ENCODE measurements around the gene CELF2.
"Not testable (repeated sequence)": the region's sequence is repeated elsewhere in the genome, so short reads cannot be mapped to it uniquely, and the experiment has no call there.

The CELF2 gene

GRCh38 chr10:11017570-11018431 is at the start of gene CELF2:
TSS of gene CELF2 (plus strand) at chr10:11017872. CDS start at chr10:11018090, 218 bp downstream.
- peak within 1 kb of the TSS; percentile 17 for H3K27ac ChIP-seq
- DNase-seq (ENCODE audit: low read depth, low spot score) = no peak

- DNase-seq (ENCODE audit: low read depth, low spot score) = no peak
- H3K27ac ChIP-seq = no peak overlapping the region
Measured at GRCh38 chr10:10968257-10968588, 49.4 kb upstream of the CELF2 start.

GRCh38 chr10:10973310-10973709 is 44.4 kb upstream of the CELF2 start:
- no peak for DNase-seq (ENCODE audit: low read depth, low spot score)
- H3K27ac ChIP-seq = no peak overlapping the region

DNA sequence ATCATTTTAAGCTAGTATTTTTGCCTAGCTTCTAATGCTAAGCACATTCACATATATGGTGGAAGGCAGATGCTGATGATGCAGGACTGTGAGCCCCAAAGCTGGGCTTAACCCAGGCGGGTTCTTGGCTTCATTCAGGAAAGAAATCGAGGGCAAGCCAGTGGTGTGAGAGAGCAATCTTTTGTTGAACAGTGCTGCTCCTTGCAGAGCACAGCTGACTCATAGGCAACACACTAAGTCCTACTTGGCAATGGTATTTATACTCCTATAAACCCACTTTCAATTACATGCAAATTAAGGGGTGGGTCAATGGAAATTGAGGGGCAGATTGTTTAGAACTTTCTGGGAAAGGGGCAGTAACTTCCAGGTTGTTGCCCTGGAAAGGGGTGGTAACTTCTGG is 42.0 kb upstream of the CELF2 start:
- DNase-seq (ENCODE audit: low read depth, low spot score) = no peak
- no peak overlapping the region for H3K27ac ChIP-seq

GRCh38 chr10:10976652-10977051 is 41.0 kb upstream of the CELF2 start:
- no peak for DNase-seq (ENCODE audit: low read depth, low spot score)

DNA sequence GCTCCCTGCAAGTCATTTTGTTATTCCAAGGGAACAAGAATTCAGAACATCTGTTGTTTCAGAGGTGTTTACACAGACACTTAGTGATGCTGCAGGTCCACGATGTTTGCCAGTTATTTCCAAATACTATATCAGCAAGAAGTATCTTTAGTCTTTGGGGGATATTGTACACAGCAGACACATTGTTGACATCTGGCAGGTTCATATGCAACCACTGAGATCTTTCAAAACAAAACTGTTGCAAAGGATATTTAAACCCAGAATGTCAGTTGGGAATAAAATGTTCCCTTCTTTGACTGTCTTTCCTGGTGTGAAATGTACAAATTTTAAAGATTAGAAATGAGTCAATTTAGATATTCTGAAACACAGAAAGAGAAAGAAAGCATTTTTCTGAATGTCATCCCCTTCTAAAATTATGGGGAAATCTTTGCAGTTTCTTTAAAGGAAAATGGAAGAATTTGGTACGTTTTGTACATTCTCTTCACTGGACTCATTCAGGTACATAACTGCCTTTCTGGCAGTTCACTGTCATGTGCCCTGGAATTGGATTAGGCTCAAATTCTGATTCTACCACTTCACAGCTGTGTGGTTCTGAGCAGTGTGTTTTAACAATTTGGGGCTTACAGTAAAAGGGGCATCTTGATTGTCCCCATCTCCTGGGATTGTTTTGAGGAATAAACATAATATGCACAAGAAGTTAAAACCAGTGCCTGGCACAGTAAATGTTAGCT is 40.3 kb upstream of the CELF2 start:
- DNase-seq (ENCODE audit: low read depth, low spot score) = no peak

More at GRCh38 chr10:10976652-10977051, 41.0 kb upstream of the CELF2 start:
- no peak overlapping the region for H3K27ac ChIP-seq

GRCh38 chr10:10977978-10978377 is 39.7 kb upstream of the CELF2 start:
- DNase-seq (ENCODE audit: low read depth, low spot score) = no peak
- no peak overlapping the region for H3K27ac ChIP-seq

More for the DNA sequence above, 40.3 kb upstream of the CELF2 start:
- H3K27ac ChIP-seq = no peak overlapping the region

- H3K27ac ChIP-seq = no peak overlapping the region
- no peak for DNase-seq (ENCODE audit: low read depth, low spot score)
Measured at GRCh38 chr10:10985361-10985760, 32.3 kb upstream of the CELF2 start.

DNA sequence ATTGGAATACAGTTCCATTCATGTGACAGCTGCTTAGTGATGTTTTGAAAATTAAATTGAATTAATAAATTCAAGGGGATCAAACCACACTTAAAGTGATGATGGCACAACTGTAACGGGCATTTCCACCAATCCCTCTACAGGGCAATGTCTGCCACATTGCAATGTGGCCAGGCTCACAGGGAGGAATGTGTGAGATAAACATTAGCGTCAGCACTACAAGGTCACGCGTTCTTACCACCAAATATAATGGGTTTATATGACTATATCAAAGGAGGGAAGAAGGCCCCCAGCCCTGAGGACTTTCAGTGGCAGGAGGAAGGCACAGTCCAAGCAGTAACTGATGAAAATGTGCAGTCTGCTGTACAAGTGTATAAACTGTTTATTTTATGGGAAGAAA is 31.1 kb upstream of the CELF2 start:
- no peak for DNase-seq (ENCODE audit: low read depth, low spot score)
- H3K27ac ChIP-seq = no peak overlapping the region

DNA sequence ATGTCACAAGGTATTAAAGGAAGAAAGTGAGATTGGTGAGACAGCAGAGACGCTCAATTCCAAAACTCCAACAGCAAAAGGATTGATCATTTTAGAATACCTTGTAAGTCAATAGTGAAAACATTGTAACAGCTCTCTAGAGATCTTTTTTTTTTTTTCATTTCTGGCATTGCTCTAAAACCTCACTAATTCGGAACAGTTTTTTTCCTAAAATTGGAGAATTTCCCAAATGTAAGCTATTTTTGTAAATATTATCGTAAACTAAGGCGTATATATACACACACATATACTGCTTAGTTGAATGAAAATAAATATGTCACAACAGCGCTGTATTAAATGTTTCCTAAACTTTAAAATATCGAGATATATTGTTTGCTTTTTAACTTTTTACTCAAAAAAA is 30.6 kb upstream of the CELF2 start:
- no peak overlapping the region for H3K27ac ChIP-seq
- DNase-seq (ENCODE audit: low read depth, low spot score) = no peak

- DNase-seq (ENCODE audit: low read depth, low spot score) = no peak
- H3K27ac ChIP-seq = no peak overlapping the region
Measured at GRCh38 chr10:10989669-10990068, 28.0 kb upstream of the CELF2 start.

GRCh38 chr10:10991144-10991543 is 26.5 kb upstream of the CELF2 start:
- no peak for DNase-seq (ENCODE audit: low read depth, low spot score)
- H3K27ac ChIP-seq = no peak overlapping the region

DNA sequence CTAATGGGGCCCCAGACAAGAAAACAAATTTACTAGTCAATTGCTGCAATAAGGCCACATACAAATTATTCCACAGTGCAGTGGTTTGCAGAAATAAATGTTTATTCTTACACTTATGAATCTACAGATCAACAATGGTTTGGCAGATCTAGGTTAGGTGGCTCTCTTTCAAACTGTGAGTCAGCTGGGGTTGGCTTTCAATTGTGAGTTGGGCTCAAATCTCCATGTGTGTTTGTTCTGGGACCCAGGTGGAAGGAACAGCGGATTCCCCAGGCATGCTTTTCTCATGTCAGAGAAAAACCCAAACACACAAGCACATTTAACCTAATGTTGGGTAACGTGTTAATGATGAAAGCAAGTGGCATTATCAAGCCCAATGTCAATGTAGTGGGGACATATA is 25.6 kb upstream of the CELF2 start:
- no peak for DNase-seq (ENCODE audit: low read depth, low spot score)
- no peak overlapping the region for H3K27ac ChIP-seq

- DNase-seq (ENCODE audit: low read depth, low spot score) = no peak
Measured at GRCh38 chr10:10992961-10993714, 24.5 kb upstream of the CELF2 start.

GRCh38 chr10:10993785-10994184 is 23.9 kb upstream of the CELF2 start:
- no peak for DNase-seq (ENCODE audit: low read depth, low spot score)
- no peak overlapping the region for H3K27ac ChIP-seq

More at GRCh38 chr10:10992961-10993714, 24.5 kb upstream of the CELF2 start:
- H3K27ac ChIP-seq = no peak overlapping the region

- no peak overlapping the region for H3K27ac ChIP-seq
- no peak for DNase-seq (ENCODE audit: low read depth, low spot score)
Measured at GRCh38 chr10:10994360-10994759, 23.3 kb upstream of the CELF2 start.

DNA sequence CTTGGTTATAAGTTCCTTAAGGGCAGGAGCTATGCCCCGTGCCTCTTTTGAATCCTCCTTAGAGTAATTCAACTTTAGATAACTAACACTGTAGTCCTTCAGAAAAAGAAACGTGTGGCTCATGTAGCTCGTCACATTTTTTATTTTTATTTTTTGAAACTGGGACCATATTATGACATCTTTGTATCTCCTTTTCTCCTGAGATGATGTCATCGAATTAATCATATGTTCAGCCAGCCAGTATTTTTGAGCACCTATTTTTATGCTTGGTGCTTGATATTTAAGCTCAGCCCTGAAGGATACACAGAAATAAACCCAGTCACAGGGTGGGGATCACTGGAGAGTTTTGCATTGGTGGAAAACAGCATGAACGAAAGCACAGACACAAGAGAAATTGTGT is 22.6 kb upstream of the CELF2 start:
- H3K27ac ChIP-seq = no peak overlapping the region
- DNase-seq (ENCODE audit: low read depth, low spot score) = no peak

DNA sequence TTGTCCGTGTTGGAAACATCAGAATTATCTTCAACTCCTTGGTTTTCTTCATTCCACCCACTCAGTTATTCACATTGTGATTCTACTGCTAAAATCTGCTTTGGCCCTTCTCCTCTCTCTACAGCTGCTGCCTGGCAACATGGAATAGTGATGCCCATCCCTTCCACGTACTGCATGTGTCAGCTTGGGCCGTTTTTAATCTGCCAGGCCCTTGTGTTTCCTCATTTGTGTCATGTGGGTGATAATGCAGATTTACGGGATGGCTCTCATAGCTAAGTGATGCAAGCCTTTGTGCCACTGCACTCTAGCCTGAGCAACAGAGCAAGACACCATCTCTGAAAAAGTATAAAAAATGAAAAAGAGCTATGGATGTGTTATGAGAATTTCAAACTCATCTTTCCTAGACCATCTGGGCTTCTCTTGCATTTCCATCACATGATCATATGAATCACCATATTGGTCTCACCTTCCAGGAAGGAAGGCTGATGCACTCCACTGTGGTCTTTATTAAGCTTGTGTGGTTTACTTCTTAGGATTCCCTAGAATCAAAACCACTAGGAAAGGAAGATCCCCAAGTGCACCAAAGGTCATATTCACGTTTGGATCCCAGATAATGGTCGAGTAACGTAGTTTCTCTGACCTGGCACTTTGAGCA is 20.6 kb upstream of the CELF2 start:
- no peak for DNase-seq (ENCODE audit: low read depth, low spot score)
- H3K27ac ChIP-seq = no peak overlapping the region

- not testable (repeated sequence) for DNase-seq (ENCODE audit: low read depth, low spot score); H3K27ac ChIP-seq
Measured at GRCh38 chr10:10999501-10999900, 18.2 kb upstream of the CELF2 start.

GRCh38 chr10:11002485-11002884 is 15.2 kb upstream of the CELF2 start:
- H3K27ac ChIP-seq = no peak overlapping the region
- no peak for DNase-seq (ENCODE audit: low read depth, low spot score)
